ENCODE data around the gene SIX3.

- TF ChIP-seq CTCF (IDR thresholded peaks at IDR 0.05) (no peak), EZH2 (IDR thresholded peaks at IDR 0.05; ENCODE audit: borderline replicate concordance, insufficient read depth, low read depth, low read length, poor library complexity, severe bottlenecking) (no peak)
Measured at GRCh38 chr2:44902217-44903137, 39.0 kb upstream of the SIX3 start.

Measured in B cell (primary cell).